Skeletal muscle tissue (tissue), 4 donors: ENCODE data around the gene SLC17A7. TPM values are rescaled to one million over a fixed set of nuclear protein-coding genes. Genes with fewer than 3 reads are reported as not detected.

ENCODE experiments used
- H3K27ac ChIP-seq: one replicate; pipeline ENCODE4 v1.7.0; 2013; ENCODE audit warnings: mild to moderate bottlenecking, low read depth, low read length, inconsistent platforms
- H3K27me3 ChIP-seq, 3 donors: one replicate each; pipeline ENCODE4 v1.7.0; 2013; ENCODE audit warnings: low read length in 3 of 3; ENCODE audit not compliant: control insufficient read depth in 3 of 3, insufficient read depth in 3 of 3
- H3K36me3 ChIP-seq, 3 donors: one replicate each; pipeline ENCODE4 v1.7.0; 2013; ENCODE audit warnings: low read length in 3 of 3; ENCODE audit not compliant: control insufficient read depth in 3 of 3, insufficient read depth in 3 of 3
- H3K4me1 ChIP-seq, 3 donors: one replicate each; pipeline ENCODE4 v1.7.0; 2013; ENCODE audit warnings: low read length in 3 of 3, mild to moderate bottlenecking in 3 of 3; ENCODE audit not compliant: control insufficient read depth in 3 of 3, insufficient read depth in 3 of 3
- H3K4me3 ChIP-seq, 3 donors: one replicate each; pipeline ENCODE4 v1.7.0; 2013; ENCODE audit warnings: low read length in 3 of 3
- H3K9ac ChIP-seq, 3 donors: one replicate each; pipeline ENCODE4 v1.7.0; 2013; ENCODE audit warnings: low read length in 3 of 3, mild to moderate bottlenecking in 3 of 3, moderate library complexity in 2 of 3, low read depth in 1 of 3
- H3K9me3 ChIP-seq, 3 donors: one replicate each; pipeline ENCODE4 v1.7.0; 2013; ENCODE audit warnings: low read length in 3 of 3; ENCODE audit not compliant: control insufficient read depth in 3 of 3
- total RNA-seq: library from RNA; depleted of rRNA; stranded (reverse); fragments of >200 nt; gene quantifications from one replicate; pipeline ENCODE4 v1.2.3, GENCODE V29; 2014
- donor health status: Osteomylitis.

Gene SLC17A7
- total RNA-seq, 1 donor from 2014 or later = 1.0 TPM

- H3K4me1 ChIP-seq = no peaks in the 10 kb centered on the region
- H3K9ac ChIP-seq = no peak overlapping the region
- H3K4me3 ChIP-seq = no peak overlapping the region
- no peaks in the 10 kb centered on the region for H3K36me3 ChIP-seq
- no peak overlapping the region for H3K27ac ChIP-seq
- H3K27me3 ChIP-seq = peaks cover 24 to 50% (median 33%) of the 10 kb centered on the region in 3 donors
- no peaks in the 10 kb centered on the region for H3K9me3 ChIP-seq
Measured at GRCh38 chr19:49414256-49414655, 27.1 kb downstream of the SLC17A7 start.

GRCh38 chr19:49413348-49413747 is 28.0 kb downstream of the SLC17A7 start:
- Histone ChIP-seq H3K9me3 (no peaks in the 10 kb centered on the region), H3K4me1 (no peaks in the 10 kb centered on the region), H3K4me3 (no peak overlapping the region), H3K36me3 (no peaks in the 10 kb centered on the region), H3K27me3 (peaks cover 16 to 41% (median 27%) of the 10 kb centered on the region in 3 donors), H3K27ac (no peak overlapping the region), H3K9ac (no peak overlapping the region)

GRCh38 chr19:49411681-49412326 is 29.5 kb downstream of the SLC17A7 start:
- H3K9me3 ChIP-seq = no peaks in the 10 kb centered on the region

GRCh38 chr19:49409441-49410029 is 31.8 kb downstream of the SLC17A7 start:
- Histone ChIP-seq H3K27me3 (peaks cover 0 to 16% (median 13%) of the 10 kb centered on the region in 3 donors), H3K36me3 (no peaks in the 10 kb centered on the region), H3K27ac (no peak overlapping the region), H3K9me3 (no peaks in the 10 kb centered on the region), H3K4me3 (no peak overlapping the region), H3K4me1 (no peaks in the 10 kb centered on the region), H3K9ac (no peak overlapping the region)

More at GRCh38 chr19:49411681-49412326, 29.5 kb downstream of the SLC17A7 start:
- H3K4me3 ChIP-seq = no peak overlapping the region
- H3K27me3 ChIP-seq = peaks cover 4 to 27% (median 20%) of the 10 kb centered on the region in 3 donors
- no peaks in the 10 kb centered on the region for H3K36me3 ChIP-seq
- H3K27ac ChIP-seq = no peak overlapping the region
- no peak overlapping the region for H3K9ac ChIP-seq
- no peaks in the 10 kb centered on the region for H3K4me1 ChIP-seq

GRCh38 chr19:49408816-49409440 is 32.4 kb downstream of the SLC17A7 start:
- no peak overlapping the region for H3K4me3 ChIP-seq
- no peaks in the 10 kb centered on the region for H3K4me1 ChIP-seq
- H3K27me3 ChIP-seq = peaks cover 0 to 16% (median 8%) of the 10 kb centered on the region in 3 donors
- no peak overlapping the region for H3K9ac ChIP-seq
- H3K9me3 ChIP-seq = no peaks in the 10 kb centered on the region
- H3K27ac ChIP-seq = no peak overlapping the region
- H3K36me3 ChIP-seq = no peaks in the 10 kb centered on the region

- Histone ChIP-seq H3K9ac (no peak overlapping the region), H3K4me1 (no peaks in the 10 kb centered on the region), H3K4me3 (no peak overlapping the region), H3K27me3 (peaks cover 0 to 16% (median 1%) of the 10 kb centered on the region in 3 donors), H3K27ac (no peak overlapping the region), H3K36me3 (no peaks in the 10 kb centered on the region), H3K9me3 (no peaks in the 10 kb centered on the region)
Measured at GRCh38 chr19:49407482-49408015, 33.8 kb downstream of the SLC17A7 start.

GRCh38 chr19:49407079-49407478 is 34.2 kb downstream of the SLC17A7 start:
- Histone ChIP-seq H3K27ac (no peak overlapping the region), H3K27me3 (peaks cover 0 to 13% (median 0%) of the 10 kb centered on the region in 3 donors), H3K4me3 (no peak overlapping the region), H3K36me3 (no peaks in the 10 kb centered on the region), H3K4me1 (no peaks in the 10 kb centered on the region), H3K9me3 (no peaks in the 10 kb centered on the region), H3K9ac (no peak overlapping the region)

GRCh38 chr19:49403404-49404187 is 37.7 kb downstream of the SLC17A7 start:
- Histone ChIP-seq H3K9me3 (no peaks in the 10 kb centered on the region), H3K27me3 (peaks cover 0 to 8% (median 4%) of the 10 kb centered on the region in 3 donors), H3K9ac (no peak overlapping the region), H3K4me3 (no peak overlapping the region), H3K4me1 (no peaks in the 10 kb centered on the region), H3K36me3 (no peaks in the 10 kb centered on the region), H3K27ac (no peak overlapping the region)

- no peaks in the 10 kb centered on the region for H3K9me3 ChIP-seq
- no peak overlapping the region for H3K27ac ChIP-seq
- peaks cover 6 to 17% (median 9%) of the 10 kb centered on the region in 3 donors for H3K27me3 ChIP-seq
- H3K4me1 ChIP-seq = no peaks in the 10 kb centered on the region
- no peak overlapping the region for H3K4me3 ChIP-seq
- H3K9ac ChIP-seq = no peak overlapping the region
- H3K36me3 ChIP-seq = no peaks in the 10 kb centered on the region
Measured at GRCh38 chr19:49400029-49400428, 41.3 kb downstream of the SLC17A7 start.
